DOHH2 (cell line): Measurements from ENCODE around the gene PLPP6.

Experiments used
- H3F3A ChIP-seq: fragments of 200-600 bp; sonication (generic), shearing (Covaris generic); 2 replicates; pipeline ENCODE4 v1.6.0; 2016; ENCODE audit warnings: antibody characterized with exemption, mild to moderate bottlenecking; ENCODE audit not compliant: control insufficient read depth, insufficient read depth
- H3K27ac ChIP-seq: fragments of 200-600 bp; sonication (generic); 2 replicates; pipeline ENCODE4 v1.5.1; 2014; ENCODE audit warnings: low read depth, mild to moderate bottlenecking, low read length, moderate library complexity
- H3K27me3 ChIP-seq: fragments of 200-600 bp; sonication (generic); 2 replicates; pipeline ENCODE4 v1.6.1; 2014; ENCODE audit warnings: mild to moderate bottlenecking, low read length, mixed read lengths; ENCODE audit not compliant: control insufficient read depth
- H3K36me3 ChIP-seq: fragments of 200-600 bp; sonication (generic); 2 replicates; pipeline ENCODE4 v1.6.1; 2014; ENCODE audit warnings: mild to moderate bottlenecking, low read length, moderate library complexity, mixed read lengths; ENCODE audit not compliant: control insufficient read depth
- H3K4me1 ChIP-seq: fragments of 200-600 bp; sonication (generic); 2 replicates; pipeline ENCODE4 v1.6.1; 2014; ENCODE audit warnings: mild to moderate bottlenecking, low read length, mixed read lengths; ENCODE audit not compliant: control insufficient read depth
- H3K4me2 ChIP-seq: fragments of 200-600 bp; sonication (generic); 2 replicates; pipeline ENCODE4 v1.6.0; 2014; ENCODE audit warnings: mild to moderate bottlenecking, low read length, moderate library complexity
- H3K4me3 ChIP-seq: fragments of 200-600 bp; sonication (generic); 2 replicates; pipeline ENCODE4 v1.5.1; 2014; ENCODE audit warnings: mild to moderate bottlenecking, low read length, mixed read lengths
- H3K79me2 ChIP-seq: fragments of 200-600 bp; sonication (generic); 2 replicates; pipeline ENCODE4 v1.6.1; 2014; ENCODE audit warnings: mild to moderate bottlenecking, low read length, mixed read lengths; ENCODE audit not compliant: control insufficient read depth
- H3K9me2 ChIP-seq: fragments of 200-600 bp; sonication (generic); replicated peaks from 2 replicates; pipeline ENCODE4 v1.6.1; 2014; ENCODE audit warnings: mild to moderate bottlenecking, low read length, mixed read lengths; ENCODE audit not compliant: control insufficient read depth
- H3K9me3 ChIP-seq: fragments of 200-600 bp; sonication (generic); 2 replicates; pipeline ENCODE4 v1.6.1; 2014; ENCODE audit warnings: antibody characterized with exemption, low read length, mixed read lengths; ENCODE audit not compliant: control insufficient read depth, insufficient read depth
- H4K20me1 ChIP-seq: fragments of 200-600 bp; sonication (generic); 2 replicates; pipeline ENCODE4 v1.6.0; 2014; ENCODE audit warnings: low read depth, mild to moderate bottlenecking, antibody characterized with exemption, low read length, moderate library complexity; ENCODE audit not compliant: control insufficient read depth, insufficient read depth
- EZH2phosphoT487 ChIP-seq: fragments of 200-600 bp; sonication (generic); IDR thresholded peaks from 2 replicates; pipeline ENCODE4 v1.6.1; 2017; ENCODE audit warnings: borderline replicate concordance, mild to moderate bottlenecking, antibody characterized with exemption, low read length, moderate library complexity, mixed read lengths
- TF ChIP-seq, protein P1 (sequence below): fragments of 200-600 bp; sonication (generic); IDR thresholded peaks from one replicate; pipeline ENCODE4 v1.5.1; 2014; ENCODE audit warnings: antibody characterized with exemption, mild to moderate bottlenecking, low read depth, low read length; ENCODE audit not compliant: poor library complexity, severe bottlenecking

The PLPP6 gene

GRCh38 chr9:4689687-4690104 is 27.6 kb downstream of the PLPP6 start:
- Histone ChIP-seq H3K27me3 (no peaks in the 10 kb centered on the region), H3K4me1 (no peaks in the 10 kb centered on the region), H3K4me2 (no peak overlapping the region), H3K27ac (no peak overlapping the region), H3K9me2 (no peaks in the 10 kb centered on the region), H3K4me3 (no peak overlapping the region), H3K36me3 (peaks cover 58% of the 10 kb centered on the region), H3K9me3 (no peaks in the 10 kb centered on the region), H3F3A (peaks cover 4% of the 10 kb centered on the region; the same call in 1 of the 2 replicates), H3K79me2 (peaks cover 15% of the 10 kb centered on the region; the same call in 1 of the 2 replicates), H4K20me1 (no peaks in the 10 kb centered on the region)
- no peak for TF ChIP-seq EZH2phosphoT487
- TF ChIP-seq, protein P1, sequence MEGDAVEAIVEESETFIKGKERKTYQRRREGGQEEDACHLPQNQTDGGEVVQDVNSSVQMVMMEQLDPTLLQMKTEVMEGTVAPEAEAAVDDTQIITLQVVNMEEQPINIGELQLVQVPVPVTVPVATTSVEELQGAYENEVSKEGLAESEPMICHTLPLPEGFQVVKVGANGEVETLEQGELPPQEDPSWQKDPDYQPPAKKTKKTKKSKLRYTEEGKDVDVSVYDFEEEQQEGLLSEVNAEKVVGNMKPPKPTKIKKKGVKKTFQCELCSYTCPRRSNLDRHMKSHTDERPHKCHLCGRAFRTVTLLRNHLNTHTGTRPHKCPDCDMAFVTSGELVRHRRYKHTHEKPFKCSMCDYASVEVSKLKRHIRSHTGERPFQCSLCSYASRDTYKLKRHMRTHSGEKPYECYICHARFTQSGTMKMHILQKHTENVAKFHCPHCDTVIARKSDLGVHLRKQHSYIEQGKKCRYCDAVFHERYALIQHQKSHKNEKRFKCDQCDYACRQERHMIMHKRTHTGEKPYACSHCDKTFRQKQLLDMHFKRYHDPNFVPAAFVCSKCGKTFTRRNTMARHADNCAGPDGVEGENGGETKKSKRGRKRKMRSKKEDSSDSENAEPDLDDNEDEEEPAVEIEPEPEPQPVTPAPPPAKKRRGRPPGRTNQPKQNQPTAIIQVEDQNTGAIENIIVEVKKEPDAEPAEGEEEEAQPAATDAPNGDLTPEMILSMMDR, result no peak

DNA sequence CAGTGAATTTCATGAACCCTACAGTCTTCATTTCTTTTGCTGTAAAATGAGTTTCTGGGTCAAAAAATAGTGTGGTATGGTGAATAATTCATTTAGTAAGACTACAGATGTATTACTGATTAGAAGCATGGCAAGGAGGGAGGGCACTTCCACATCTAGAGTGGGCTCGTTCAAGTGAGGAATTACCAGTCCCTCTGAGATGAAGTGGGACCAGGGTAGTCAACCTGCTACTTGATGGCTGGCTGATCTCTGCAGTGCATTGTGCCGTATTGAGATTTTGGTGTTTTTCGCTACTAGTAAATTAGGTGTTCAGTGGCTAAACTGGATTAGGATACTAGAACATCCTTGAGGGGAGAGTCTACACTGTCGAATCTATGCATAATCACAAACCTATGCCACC is 28.1 kb downstream of the PLPP6 start:
- peaks cover 4% of the 10 kb centered on the region; the same call in 1 of the 2 replicates for H3F3A ChIP-seq
- H3K36me3 ChIP-seq, result peaks cover 58% of the 10 kb centered on the region
- no peak overlapping the region for H3K4me3 ChIP-seq
- peaks cover 15% of the 10 kb centered on the region; the same call in 1 of the 2 replicates for H3K79me2 ChIP-seq
- no peaks in the 10 kb centered on the region for H3K9me2 ChIP-seq
- H4K20me1 ChIP-seq, result no peaks in the 10 kb centered on the region
- TF ChIP-seq EZH2phosphoT487, result no peak
- TF ChIP-seq, protein P1, result no peak
- H3K4me2 ChIP-seq, result no peak overlapping the region
- H3K27me3 ChIP-seq, result no peaks in the 10 kb centered on the region
- no peaks in the 10 kb centered on the region for H3K9me3 ChIP-seq
- no peak overlapping the region for H3K27ac ChIP-seq
- H3K4me1 ChIP-seq, result no peaks in the 10 kb centered on the region

- Histone ChIP-seq H3K4me1 (no peaks in the 10 kb centered on the region), H3K4me2 (no peak overlapping the region), H3K79me2 (peaks cover 15% of the 10 kb centered on the region; the same call in 1 of the 2 replicates), H4K20me1 (no peaks in the 10 kb centered on the region), H3K4me3 (no peak overlapping the region), H3K27ac (no peak overlapping the region), H3K27me3 (no peaks in the 10 kb centered on the region), H3K9me2 (no peaks in the 10 kb centered on the region), H3F3A (peaks cover 4% of the 10 kb centered on the region; the same call in 1 of the 2 replicates), H3K9me3 (no peaks in the 10 kb centered on the region), H3K36me3 (peaks cover 51% of the 10 kb centered on the region)
- TF ChIP-seq, protein P1, result no peak
- no peak for TF ChIP-seq EZH2phosphoT487
These were observed 29.7 kb downstream of the PLPP6 start for GRCh38 chr9:4691795-4692194.
